K562 (cell line): ENCODE measurements around the gene LY6G6C. TPM values are rescaled to one million over a fixed set of nuclear protein-coding genes. Genes with fewer than 3 reads are reported as not detected.

Source experiments
- ARID2 ChIP-seq: fragments of 450-650 bp; IDR thresholded peaks from 2 replicates; pipeline ENCODE4 v1.6.1; 2017; ENCODE audit warnings: antibody characterized with exemption, mild to moderate bottlenecking
- ATF7 ChIP-seq: fragments of 450-650 bp; IDR thresholded peaks from 2 replicates; pipeline ENCODE4 v1.7.1; 2014; ENCODE audit warnings: mild to moderate bottlenecking, moderate library complexity
- CREB1 ChIP-seq, 2 experiments: sonication (generic) in 1 of 2; formaldehyde crosslinking in 1 of 2; IDR thresholded peaks; 2 replicates each; pipeline versions ENCODE4 v1.6.1 to v1.8.0; 2012 to 2022; ENCODE audit warnings: inconsistent platforms in 1 of 2, mild to moderate bottlenecking in 1 of 2, missing genetic modification reagents in 1 of 2, moderate library complexity in 1 of 2
- ERF ChIP-seq: fragments of 450-650 bp; formaldehyde crosslinking; IDR thresholded peaks from 2 replicates; pipeline ENCODE4 v1.4.0; 2020; ENCODE audit warnings: mild to moderate bottlenecking, mixed read lengths
- HNRNPUL1 ChIP-seq: fragments of 200-400 bp; formaldehyde crosslinking; IDR thresholded peaks from 2 replicates; pipeline ENCODE4 v1.6.1; 2017; ENCODE audit warnings: low read length
- ILF3 ChIP-seq: fragments of 450-650 bp; IDR thresholded peaks from 2 replicates; pipeline ENCODE4 v1.6.1; 2018; ENCODE audit warnings: antibody characterized with exemption, mild to moderate bottlenecking, moderate library complexity, borderline replicate concordance
- MAFF ChIP-seq: IDR thresholded peaks from 2 replicates; pipeline ENCODE4 v1.6.1; 2012; ENCODE audit warnings: low read length, improper control_type of control experiment
- MYC ChIP-seq, 2 experiments: fragments of 250-450 bp in 1 of 2; sonication (Bioruptor Pico) in 1 of 2; IDR thresholded peaks; 2 replicates each; pipeline versions ENCODE4 v1.5.1 to v1.6.1; 2012 to 2021; ENCODE audit warnings: low read depth in 2 of 2, borderline replicate concordance in 1 of 2, improper control_type of control experiment in 1 of 2, low read length in 1 of 2, mild to moderate bottlenecking in 1 of 2, moderate library complexity in 1 of 2
- PCBP2 ChIP-seq: fragments of 200-400 bp; formaldehyde crosslinking; IDR thresholded peaks from 2 replicates; pipeline ENCODE4 v1.6.1; 2018; ENCODE audit warnings: low read length, low read depth, mild to moderate bottlenecking, moderate library complexity; ENCODE audit not compliant: poor library complexity, severe bottlenecking
- SAP30 ChIP-seq: fragments of 200-600 bp; sonication (generic); IDR thresholded peaks from 2 replicates; pipeline ENCODE4 v1.6.1; 2012; ENCODE audit warnings: borderline replicate concordance, low read depth, mild to moderate bottlenecking, moderate library complexity, low read length, control low read depth, inconsistent platforms; ENCODE audit not compliant: insufficient read depth, poor library complexity, severe bottlenecking
- SMARCB1 ChIP-seq: IDR thresholded peaks from 2 replicates; pipeline ENCODE4 v1.6.1; 2011; ENCODE audit warnings: improper control_type of control experiment, low read depth; ENCODE audit not compliant: insufficient read length
- TEAD4 ChIP-seq, 2 experiments: sonication (generic) in 1 of 2; formaldehyde crosslinking in 1 of 2; IDR thresholded peaks; 2 replicates each; pipeline versions ENCODE4 v1.6.1 to v1.8.0; 2012 to 2022; ENCODE audit warnings: borderline replicate concordance in 1 of 2, inconsistent platforms in 1 of 2, low read length in 1 of 2, mild to moderate bottlenecking in 1 of 2, missing genetic modification reagents in 1 of 2
- ZBED1 ChIP-seq: IDR thresholded peaks from 2 replicates; pipeline ENCODE4 v1.6.1; 2014
- ZNF239 ChIP-seq: fragments of 250-450 bp; sonication (Bioruptor Pico); IDR thresholded peaks from 2 replicates; pipeline ENCODE4 v1.4.0; 2020; ENCODE audit warnings: mild to moderate bottlenecking
- ZNF507 ChIP-seq: conservative IDR thresholded peaks from 2 replicates; pipeline ENCODE4 v1.6.1; 2017; ENCODE audit warnings: missing genetic modification characterization, missing compliant biosample characterization
- ZNF583 ChIP-seq: fragments of 250-450 bp; sonication (Bioruptor Pico); IDR thresholded peaks from 2 replicates; pipeline ENCODE4 v1.4.0; 2020
- ZNF586 ChIP-seq: fragments of 450-650 bp; formaldehyde crosslinking; conservative IDR thresholded peaks from 2 replicates; pipeline ENCODE4 v1.4.0; 2020; ENCODE audit warnings: mild to moderate bottlenecking, moderate library complexity
- polyA plus RNA-seq, 8 experiments: library from polyadenylated mRNA; depleted of rRNA in 4 of 8; stranded (reverse) in 5 of 8; unstranded in 3 of 8; fragments of >200 nt; fragmentation: Nextera tagmentation in 2 of 8; fragmentation: Illumina TruSeq in 1 of 8; extraction: Ambion mirVana in 2 of 8; extraction: Trizol in 1 of 8; gene quantifications; 2 replicates each; pipeline versions ENCODE4 v1.2.1 to v1.2.3, GENCODE V29; 2011 to 2014; ENCODE audit warnings: inconsistent platforms in 1 of 8, missing spikeins in 1 of 8
- total RNA-seq, 7 experiments: library from RNA; depleted of rRNA in 6 of 7; stranded (reverse); fragments of >200 nt in 6 of 7; fragmentation: Illumina TruSeq in 2 of 7; extraction: Trizol in 2 of 7; gene quantifications; 2 replicates each; pipeline versions ENCODE4 v1.2.1 to v1.2.3, GENCODE V29; 2011 to 2021; ENCODE audit warnings: low replicate concordance in 1 of 7
- TF ChIP-seq, protein P1 (sequence below), 2 experiments: IDR thresholded peaks in 1 of 2; conservative IDR thresholded peaks in 1 of 2; 2 replicates each; pipeline ENCODE4 v1.6.1; 2016; ENCODE audit warnings: low read depth in 2 of 2, mild to moderate bottlenecking in 1 of 2, missing compliant biosample characterization in 1 of 2, missing genetic modification characterization in 1 of 2, moderate library complexity in 1 of 2
- TF ChIP-seq, protein P2 (sequence below): fragments of 450-650 bp; formaldehyde crosslinking; IDR thresholded peaks from 2 replicates; pipeline ENCODE4 v1.4.0; 2022; ENCODE audit warnings: mild to moderate bottlenecking, moderate library complexity
- TF ChIP-seq, protein P3 (sequence below): fragments of 450-650 bp; formaldehyde crosslinking; conservative IDR thresholded peaks from 2 replicates; pipeline ENCODE4 v1.4.0; 2022; ENCODE audit warnings: mild to moderate bottlenecking, missing genetic modification characterization

Gene LY6G6C
- total and polyA plus RNA-seq, 9 of the 15 experiments (the other 6 are each of a cell fraction or from before 2014, with no cell fraction given), result 0.06 to 0.20 TPM; not detected in 7

DNA sequence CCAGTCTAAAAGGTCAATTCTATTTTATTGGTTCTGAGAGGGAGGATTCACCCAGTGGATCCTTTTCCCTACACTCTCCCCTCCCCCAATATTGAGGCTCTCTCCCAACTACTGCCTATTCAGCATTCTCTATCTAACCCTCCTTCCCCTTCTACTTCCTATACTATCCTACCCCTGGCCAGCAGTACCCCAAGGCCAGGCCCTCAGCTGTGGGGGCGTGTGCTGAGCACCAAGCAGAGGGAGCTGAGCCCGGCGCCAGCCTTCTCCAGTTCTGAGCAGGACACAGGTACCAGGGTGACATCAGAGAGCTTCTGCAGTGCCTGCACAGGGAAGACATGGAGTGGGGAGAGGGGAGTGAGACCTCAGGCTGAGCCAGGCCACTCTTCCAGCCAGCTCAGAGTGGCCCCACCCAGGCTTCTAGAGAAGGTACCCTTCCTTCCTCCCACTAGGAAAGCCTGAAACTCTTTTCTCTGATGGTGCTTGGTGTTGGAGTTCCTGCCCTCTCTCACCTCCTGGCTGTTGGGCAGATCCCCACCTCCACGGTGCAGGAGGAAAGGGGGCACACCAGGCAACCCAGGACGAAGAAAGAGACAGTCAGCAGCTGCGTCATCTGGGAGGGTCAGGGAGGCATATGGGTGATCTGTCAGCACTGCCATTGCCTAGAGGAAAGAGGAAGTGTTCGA is 5.6 kb upstream of the LY6G6C start (continued):
- TF ChIP-seq SMARCB1 (no peak), ILF3 (no peak), TEAD4 (IDR thresholded peaks at IDR 0.05; ENCODE audit: low read length) (0 out of 2 replicates have a peak, but pooled peaks have one; percentile 9), TEAD4 (CRISPR knock-in tag; IDR thresholded peaks at IDR 0.05; ENCODE audit: borderline replicate concordance) (no peak), ZNF239 (CRISPR knock-in tag) (peak; percentile 2; the same call in 1 of the 2 replicates), ZNF583 (no peak; the same call in 1 of the 2 replicates), ZBED1 (peak; percentile 62; the same call in 1 of the 2 replicates), HNRNPUL1 (peak; percentile 59; the same call in 1 of the 2 replicates), ERF (CRISPR knock-in tag) (0 out of 2 replicates have a peak, but pooled peaks have one; percentile 55), ARID2 (0 out of 2 replicates have a peak, but pooled peaks have one; percentile 50), CREB1 (IDR thresholded peaks at IDR 0.05) (peak; percentile 50; the same call in 1 of the 2 replicates), CREB1 (CRISPR knock-in tag; IDR thresholded peaks at IDR 0.05) (no peak), ZNF586 (CRISPR knock-in tag) (no peak), MYC (IDR thresholded peaks at IDR 0.05; ENCODE audit: low read depth, low read length) (no peak), MYC (CRISPR knock-in tag; IDR thresholded peaks at IDR 0.05; ENCODE audit: borderline replicate concordance, low read depth) (peak; percentile 66; the same call in 1 of the 2 replicates), ZNF507 (tag) (no peak), PCBP2 (no peak), ATF7 (peak; percentile 49; the same call in 1 of the 2 replicates), SAP30 (peak; percentile 48), MAFF (peak; percentile 35; the same call in 1 of the 2 replicates)
- TF ChIP-seq, protein P1, sequence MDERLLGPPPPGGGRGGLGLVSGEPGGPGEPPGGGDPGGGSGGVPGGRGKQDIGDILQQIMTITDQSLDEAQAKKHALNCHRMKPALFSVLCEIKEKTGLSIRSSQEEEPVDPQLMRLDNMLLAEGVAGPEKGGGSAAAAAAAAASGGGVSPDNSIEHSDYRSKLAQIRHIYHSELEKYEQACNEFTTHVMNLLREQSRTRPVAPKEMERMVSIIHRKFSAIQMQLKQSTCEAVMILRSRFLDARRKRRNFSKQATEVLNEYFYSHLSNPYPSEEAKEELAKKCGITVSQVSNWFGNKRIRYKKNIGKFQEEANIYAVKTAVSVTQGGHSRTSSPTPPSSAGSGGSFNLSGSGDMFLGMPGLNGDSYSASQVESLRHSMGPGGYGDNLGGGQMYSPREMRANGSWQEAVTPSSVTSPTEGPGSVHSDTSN (CRISPR knock-in tag; IDR thresholded peaks at IDR 0.05; ENCODE audit: low read depth), result no peak; the same call in 1 of the 2 replicates
- TF ChIP-seq, protein P1 (tag; conservative IDR thresholded peaks at IDR 0.05; ENCODE audit: low read depth), result peak; percentile 81; the same call in 1 of the 2 replicates
- TF ChIP-seq, protein P2, sequence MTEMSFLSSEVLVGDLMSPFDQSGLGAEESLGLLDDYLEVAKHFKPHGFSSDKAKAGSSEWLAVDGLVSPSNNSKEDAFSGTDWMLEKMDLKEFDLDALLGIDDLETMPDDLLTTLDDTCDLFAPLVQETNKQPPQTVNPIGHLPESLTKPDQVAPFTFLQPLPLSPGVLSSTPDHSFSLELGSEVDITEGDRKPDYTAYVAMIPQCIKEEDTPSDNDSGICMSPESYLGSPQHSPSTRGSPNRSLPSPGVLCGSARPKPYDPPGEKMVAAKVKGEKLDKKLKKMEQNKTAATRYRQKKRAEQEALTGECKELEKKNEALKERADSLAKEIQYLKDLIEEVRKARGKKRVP, result peak; percentile 30; the same call in 1 of the 2 replicates
- TF ChIP-seq, protein P3, sequence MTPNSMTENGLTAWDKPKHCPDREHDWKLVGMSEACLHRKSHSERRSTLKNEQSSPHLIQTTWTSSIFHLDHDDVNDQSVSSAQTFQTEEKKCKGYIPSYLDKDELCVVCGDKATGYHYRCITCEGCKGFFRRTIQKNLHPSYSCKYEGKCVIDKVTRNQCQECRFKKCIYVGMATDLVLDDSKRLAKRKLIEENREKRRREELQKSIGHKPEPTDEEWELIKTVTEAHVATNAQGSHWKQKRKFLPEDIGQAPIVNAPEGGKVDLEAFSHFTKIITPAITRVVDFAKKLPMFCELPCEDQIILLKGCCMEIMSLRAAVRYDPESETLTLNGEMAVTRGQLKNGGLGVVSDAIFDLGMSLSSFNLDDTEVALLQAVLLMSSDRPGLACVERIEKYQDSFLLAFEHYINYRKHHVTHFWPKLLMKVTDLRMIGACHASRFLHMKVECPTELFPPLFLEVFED (CRISPR knock-in tag), result peak; percentile 77; the same call in 1 of the 2 replicates
